ENCODE results near the gene EGFLAM. TPM values are rescaled to one million over a fixed set of nuclear protein-coding genes. Genes with fewer than 3 reads are reported as not detected.

EGFLAM gene
- total and polyA plus RNA-seq, 2 experiments from 2014 or later, result 0.06 to 0.27 TPM

GRCh38 chr5:38338455-38338854 is 80.1 kb downstream of the EGFLAM start:
- TF ChIP-seq CTCF (IDR thresholded peaks at IDR 0.05; ENCODE audit: low read depth, low read length), result no peak
- no peak overlapping the region for H3K4me3 ChIP-seq
- no peak overlapping the region for H3K27ac ChIP-seq
- peaks cover 2% of the 10 kb centered on the region for H3K4me1 ChIP-seq (ENCODE audit: low read depth)
- H3K27me3 ChIP-seq, result no peaks in the 10 kb centered on the region
- H3K9me3 ChIP-seq (ENCODE audit: low read depth), result no peaks in the 10 kb centered on the region
- peak in 1 of 2 donors; percentile 33 for DNase-seq (ENCODE audit: low read depth in 1 of 2, low spot score in 1 of 2)
- H3K36me3 ChIP-seq, result no peaks in the 10 kb centered on the region

GRCh38 chr5:38339446-38339845 is 81.1 kb downstream of the EGFLAM start:
- no peak for TF ChIP-seq CTCF (IDR thresholded peaks at IDR 0.05; ENCODE audit: low read depth, low read length)
- no peaks in the 10 kb centered on the region for H3K27me3 ChIP-seq
- no peak overlapping the region for H3K27ac ChIP-seq
- H3K36me3 ChIP-seq, result no peaks in the 10 kb centered on the region
- no peaks in the 10 kb centered on the region for H3K9me3 ChIP-seq (ENCODE audit: low read depth)
- no peak overlapping the region for H3K4me3 ChIP-seq
- H3K4me1 ChIP-seq (ENCODE audit: low read depth), result peaks cover 2% of the 10 kb centered on the region
- DNase-seq (ENCODE audit: low read depth in 1 of 2, low spot score in 1 of 2), result no peak

- Histone ChIP-seq H3K4me1 (ENCODE audit: low read depth) (peaks cover 2% of the 10 kb centered on the region), H3K27me3 (no peaks in the 10 kb centered on the region), H3K27ac (no peak overlapping the region), H3K9me3 (ENCODE audit: low read depth) (no peaks in the 10 kb centered on the region), H3K4me3 (no peak overlapping the region), H3K36me3 (no peaks in the 10 kb centered on the region)
- no peak for TF ChIP-seq CTCF (IDR thresholded peaks at IDR 0.05; ENCODE audit: low read depth, low read length)
- no peak for DNase-seq (ENCODE audit: low read depth in 1 of 2, low spot score in 1 of 2)
Measured at GRCh38 chr5:38341056-38341455, 82.7 kb downstream of the EGFLAM start.

GRCh38 chr5:38341641-38342040 is 83.3 kb downstream of the EGFLAM start:
- Histone ChIP-seq H3K4me3 (no peak overlapping the region), H3K36me3 (no peaks in the 10 kb centered on the region), H3K4me1 (ENCODE audit: low read depth) (peaks cover 2% of the 10 kb centered on the region), H3K27ac (no peak overlapping the region), H3K27me3 (no peaks in the 10 kb centered on the region), H3K9me3 (ENCODE audit: low read depth) (no peaks in the 10 kb centered on the region)
- no peak for TF ChIP-seq CTCF (IDR thresholded peaks at IDR 0.05; ENCODE audit: low read depth, low read length)
- no peak for DNase-seq (ENCODE audit: low read depth in 1 of 2, low spot score in 1 of 2)

- no peaks in the 10 kb centered on the region for H3K9me3 ChIP-seq (ENCODE audit: low read depth)
- H3K27ac ChIP-seq, result no peak overlapping the region
- DNase-seq (ENCODE audit: low read depth in 1 of 2, low spot score in 1 of 2), result no peak
- no peak for TF ChIP-seq CTCF (IDR thresholded peaks at IDR 0.05; ENCODE audit: low read depth, low read length)
- H3K4me3 ChIP-seq, result no peak overlapping the region
- no peaks in the 10 kb centered on the region for H3K36me3 ChIP-seq
- H3K4me1 ChIP-seq (ENCODE audit: low read depth), result peaks cover 2% of the 10 kb centered on the region
- H3K27me3 ChIP-seq, result no peaks in the 10 kb centered on the region
Measured at GRCh38 chr5:38342261-38342660, 83.9 kb downstream of the EGFLAM start.

- Histone ChIP-seq H3K4me1 (ENCODE audit: low read depth) (peaks cover 2% of the 10 kb centered on the region), H3K36me3 (no peaks in the 10 kb centered on the region), H3K27ac (no peak overlapping the region), H3K4me3 (no peak overlapping the region), H3K9me3 (ENCODE audit: low read depth) (no peaks in the 10 kb centered on the region), H3K27me3 (no peaks in the 10 kb centered on the region)
- no peak for DNase-seq (ENCODE audit: low read depth in 1 of 2, low spot score in 1 of 2)
- no peak for TF ChIP-seq CTCF (IDR thresholded peaks at IDR 0.05; ENCODE audit: low read depth, low read length)
Measured at GRCh38 chr5:38344891-38345290, 86.5 kb downstream of the EGFLAM start.
